Fibroblast of skin of left quadriceps (primary cell): ENCODE results near the gene GCSAM.

ENCODE experiments used
- DNase-seq, 2 experiments: peaks; one replicate each; pipeline ENCODE4 v3.0.0-alpha.2; 2013; ENCODE audit warnings: low read depth in 2 of 2

GCSAM gene

DNA sequence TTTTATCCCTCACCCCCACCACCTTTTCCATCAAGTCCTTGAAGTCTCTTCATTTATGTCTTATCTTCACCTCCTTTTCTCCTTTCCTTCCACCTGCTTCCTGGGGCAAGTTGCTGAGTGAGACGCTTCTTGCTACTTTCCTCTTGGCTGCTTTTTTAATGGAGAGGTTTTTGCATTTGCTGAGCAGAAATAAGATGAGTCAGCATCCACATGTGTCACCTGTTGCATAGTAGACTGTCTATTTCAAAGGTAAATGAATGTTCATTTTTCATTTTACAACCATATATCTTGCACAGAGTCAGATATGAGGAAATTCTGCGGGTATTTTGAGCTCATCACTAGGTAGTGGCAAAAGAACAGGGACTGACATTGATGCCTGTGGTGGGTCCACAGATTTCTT is 28.3 kb downstream of the GCSAM start:
- DNase-seq, result no peak

DNA sequence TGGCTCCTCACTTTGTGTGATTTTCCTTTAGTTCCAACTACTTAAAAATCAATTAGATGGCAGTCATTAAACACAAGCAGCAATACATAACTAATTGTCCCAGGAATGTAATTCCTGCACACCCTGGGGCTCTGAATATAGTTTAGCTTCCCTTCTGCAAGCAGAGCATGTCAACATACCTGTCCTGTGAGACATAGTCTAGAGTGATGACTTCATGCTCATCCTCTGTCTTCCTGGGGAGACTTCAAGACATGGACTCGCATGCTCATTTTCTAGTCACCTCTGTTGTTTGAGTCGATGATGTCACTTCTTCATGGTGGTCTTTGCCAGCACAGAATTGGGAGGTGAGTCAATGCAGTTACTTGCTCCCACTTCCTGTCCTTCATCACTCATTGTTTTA is 31.1 kb downstream of the GCSAM start:
- peak; percentile 56 to 65 for DNase-seq

- DNase-seq, result peak; percentile 95 to 96
Measured at GRCh38 chr3:112097378-112097777, 35.7 kb downstream of the GCSAM start.

DNA sequence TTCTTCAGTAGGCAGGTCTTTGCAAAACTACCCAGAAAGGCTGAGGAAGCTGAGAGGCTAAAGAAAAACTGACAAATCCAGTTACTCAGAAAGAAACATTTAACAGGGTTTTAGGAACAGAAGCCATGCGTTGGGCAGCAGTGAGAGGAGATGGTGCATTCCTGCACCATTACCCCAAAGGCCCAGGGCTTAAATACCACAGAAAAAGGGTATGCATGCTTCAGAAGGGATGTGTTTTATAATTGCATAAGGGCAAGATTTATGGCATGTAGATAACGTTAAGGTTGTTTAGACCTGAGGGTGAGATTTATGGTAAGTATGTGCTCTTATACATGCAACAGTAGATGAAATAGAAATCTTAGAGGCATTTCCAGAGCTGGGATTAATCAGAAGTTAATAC is 36.9 kb downstream of the GCSAM start:
- DNase-seq, result no peak

DNA sequence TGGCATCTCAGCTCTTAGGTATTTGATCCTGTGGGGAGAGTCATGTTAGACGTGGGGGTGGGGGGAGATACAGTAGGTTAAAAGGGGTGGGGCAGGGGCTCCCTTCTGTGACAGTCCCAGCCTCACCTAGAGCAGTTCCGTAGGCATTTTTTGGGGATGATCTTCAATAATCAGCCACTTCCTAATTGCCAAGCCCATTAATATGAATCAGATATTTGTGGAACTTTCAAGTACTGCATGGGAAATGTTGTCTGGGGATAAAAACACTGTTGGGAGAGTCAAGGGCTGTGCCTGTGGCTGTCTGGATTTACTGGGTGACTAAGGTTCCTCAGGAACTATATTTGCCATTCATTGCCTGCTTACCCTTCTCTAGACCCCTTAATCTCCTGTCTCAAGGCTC is 37.3 kb downstream of the GCSAM start:
- DNase-seq, result no peak

GRCh38 chr3:112093180-112093522 is 39.9 kb downstream of the GCSAM start:
- no peak for DNase-seq

DNA sequence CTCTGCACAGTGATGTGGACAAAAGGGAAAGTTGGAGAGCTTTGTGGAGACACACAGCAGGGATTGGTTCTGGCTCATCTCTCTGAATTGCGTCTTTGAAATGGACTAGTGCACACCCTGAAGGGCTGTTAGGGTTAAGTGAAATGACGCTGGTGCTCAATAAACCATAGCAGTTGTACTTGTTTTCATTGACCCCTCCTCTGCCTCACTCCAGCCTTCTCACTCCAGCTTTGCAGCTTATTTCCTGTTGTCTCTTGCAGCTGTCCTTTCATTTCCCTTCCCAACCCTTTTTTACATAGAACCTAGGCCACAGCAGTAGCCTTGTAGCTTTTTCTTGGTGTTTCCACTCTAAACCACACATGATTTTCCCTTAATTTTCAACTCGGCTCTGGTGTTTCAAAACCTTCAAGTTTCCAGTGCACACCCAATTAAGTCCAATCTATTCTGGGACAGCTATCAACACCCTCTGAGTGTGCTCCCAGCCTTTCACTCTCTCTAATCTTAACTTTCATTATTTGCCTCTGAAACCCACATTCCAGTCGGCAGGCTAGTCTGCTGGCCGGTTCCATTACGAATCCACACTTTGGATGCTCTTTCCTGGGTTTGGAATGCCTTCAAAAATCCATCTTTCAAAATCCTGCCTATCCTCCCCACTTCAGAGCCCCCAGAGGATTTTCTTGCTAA is 40.4 kb downstream of the GCSAM start:
- DNase-seq, result no peak

- no peak for DNase-seq
Measured at GRCh38 chr3:112090887-112091586, 42.0 kb downstream of the GCSAM start.

GRCh38 chr3:112089956-112090886 is 42.8 kb downstream of the GCSAM start:
- no peak for DNase-seq

DNA sequence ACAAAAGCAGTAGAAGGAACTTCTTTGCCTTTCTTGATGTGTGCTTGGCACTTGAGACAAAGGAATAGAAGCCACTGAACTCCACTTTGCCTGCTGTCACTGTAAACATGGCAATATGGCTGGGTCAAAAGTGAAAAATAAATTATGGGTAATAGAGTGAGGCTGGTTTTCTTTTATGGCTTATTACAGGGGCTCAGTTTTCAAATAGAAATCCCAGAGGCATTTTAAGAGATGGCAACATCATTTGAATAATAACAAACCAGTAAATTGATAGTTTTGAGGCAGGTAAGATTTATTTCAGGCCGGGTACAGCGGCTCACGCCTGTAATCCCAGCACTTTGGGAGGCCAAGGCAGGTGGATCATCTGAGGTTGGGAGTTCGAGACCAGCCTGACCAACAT is 44.1 kb downstream of the GCSAM start:
- no peak for DNase-seq

- DNase-seq, result no peak
Measured at GRCh38 chr3:112087746-112088145, 45.3 kb downstream of the GCSAM start.

GRCh38 chr3:112086875-112087524 is 46.0 kb downstream of the GCSAM start:
- DNase-seq, result no peak

DNA sequence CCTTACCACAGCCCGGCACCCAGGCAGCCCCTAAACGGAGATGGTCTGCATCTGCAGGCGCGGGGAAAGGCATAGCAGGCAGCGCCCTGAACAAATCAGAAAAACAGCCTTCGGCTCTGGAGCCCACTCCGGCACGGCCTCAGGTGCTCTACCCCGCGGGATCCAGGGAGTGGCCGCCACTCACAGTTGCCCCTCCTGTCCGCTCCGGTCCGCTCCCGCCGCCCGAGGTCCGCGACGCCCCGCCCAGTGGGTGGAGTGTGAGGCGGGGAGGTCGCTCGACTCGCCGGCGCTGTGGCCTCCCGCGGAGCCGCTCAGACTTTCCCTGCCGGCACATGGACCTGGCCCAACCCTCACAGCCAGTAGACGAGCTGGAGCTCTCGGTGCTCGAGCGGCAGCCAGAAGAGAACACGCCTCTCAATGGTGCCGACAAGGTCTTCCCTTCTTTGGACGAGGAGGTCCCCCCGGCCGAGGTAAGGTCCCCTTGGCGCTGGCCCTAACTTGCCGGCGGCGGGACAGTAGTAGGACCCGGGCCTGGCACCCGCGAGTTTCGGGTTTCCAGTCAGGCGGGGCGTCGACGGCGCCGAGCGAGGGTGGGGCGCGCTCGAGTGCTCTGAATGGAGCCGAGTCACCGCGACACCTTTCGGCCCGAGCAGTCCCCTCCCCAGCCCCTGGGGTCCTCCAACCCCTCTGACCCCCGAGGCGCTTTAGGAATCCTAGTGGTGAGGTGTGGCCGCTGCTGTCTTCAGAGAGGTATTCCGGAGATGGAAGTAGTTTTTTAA is 46.8 kb downstream of the GCSAM start, which contains the start of gene C3orf52:
TSS of gene C3orf52 (plus strand) at position 314 of the 779 bp plus-strand sequence. CDS start at position 333, 19 bp downstream.
- no peak for DNase-seq

DNA sequence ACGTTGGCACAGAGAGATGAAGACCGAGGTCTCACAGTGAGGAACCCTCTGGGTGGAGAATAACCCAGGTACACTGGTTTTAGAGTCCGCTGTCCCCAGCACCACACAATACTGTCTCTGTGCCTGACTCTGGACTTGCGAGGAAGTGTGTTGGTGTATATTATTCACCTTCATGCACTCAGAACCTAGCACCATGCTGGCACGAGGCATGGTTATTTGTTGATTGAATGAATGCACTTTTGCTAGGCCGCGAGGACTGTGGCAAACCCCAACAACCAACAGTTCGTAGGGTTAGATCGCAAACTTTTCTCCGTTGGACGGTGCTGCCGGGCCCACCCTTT is 47.3 kb downstream of the GCSAM start:
- no peak for DNase-seq

DNA sequence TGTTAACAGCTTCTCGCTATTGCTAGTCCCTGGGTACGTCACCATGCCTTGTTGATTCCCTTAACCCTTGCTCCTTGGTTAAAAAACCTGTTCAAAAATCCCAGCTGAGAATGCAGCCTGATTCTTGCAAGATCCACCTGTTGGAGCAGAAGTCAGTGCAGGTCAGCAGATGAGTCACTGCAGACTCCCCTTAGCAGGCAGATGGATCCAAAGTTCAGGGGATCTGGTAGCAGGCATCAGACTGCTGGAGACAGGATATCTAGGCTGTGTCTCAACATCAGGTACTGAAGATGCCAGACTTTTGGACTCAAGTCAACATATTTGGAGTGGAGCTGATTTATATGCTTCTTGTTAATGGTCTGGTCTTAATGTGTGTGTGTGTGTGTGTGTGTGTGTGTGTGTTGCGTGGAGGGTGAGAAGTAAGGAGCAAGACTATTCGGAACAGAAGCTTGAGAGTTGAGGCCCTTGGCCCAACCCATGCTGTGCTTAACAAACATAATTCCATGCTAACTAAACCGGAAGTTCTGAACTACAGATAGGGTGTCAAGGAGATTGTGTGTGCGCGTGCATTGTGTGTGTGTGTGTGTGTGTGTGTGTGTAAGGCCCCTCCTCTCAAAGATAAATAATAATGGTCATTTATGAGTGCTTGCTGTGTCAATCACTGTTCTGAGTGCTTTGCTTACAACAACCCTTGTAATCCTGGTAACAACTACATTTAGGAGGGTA is 47.9 kb downstream of the GCSAM start:
- DNase-seq, result no peak

- no peak for DNase-seq
Measured at GRCh38 chr3:112083239-112083638, 49.8 kb downstream of the GCSAM start.

GRCh38 chr3:112078125-112079083 is 54.6 kb downstream of the GCSAM start:
- DNase-seq, result no peak

DNA sequence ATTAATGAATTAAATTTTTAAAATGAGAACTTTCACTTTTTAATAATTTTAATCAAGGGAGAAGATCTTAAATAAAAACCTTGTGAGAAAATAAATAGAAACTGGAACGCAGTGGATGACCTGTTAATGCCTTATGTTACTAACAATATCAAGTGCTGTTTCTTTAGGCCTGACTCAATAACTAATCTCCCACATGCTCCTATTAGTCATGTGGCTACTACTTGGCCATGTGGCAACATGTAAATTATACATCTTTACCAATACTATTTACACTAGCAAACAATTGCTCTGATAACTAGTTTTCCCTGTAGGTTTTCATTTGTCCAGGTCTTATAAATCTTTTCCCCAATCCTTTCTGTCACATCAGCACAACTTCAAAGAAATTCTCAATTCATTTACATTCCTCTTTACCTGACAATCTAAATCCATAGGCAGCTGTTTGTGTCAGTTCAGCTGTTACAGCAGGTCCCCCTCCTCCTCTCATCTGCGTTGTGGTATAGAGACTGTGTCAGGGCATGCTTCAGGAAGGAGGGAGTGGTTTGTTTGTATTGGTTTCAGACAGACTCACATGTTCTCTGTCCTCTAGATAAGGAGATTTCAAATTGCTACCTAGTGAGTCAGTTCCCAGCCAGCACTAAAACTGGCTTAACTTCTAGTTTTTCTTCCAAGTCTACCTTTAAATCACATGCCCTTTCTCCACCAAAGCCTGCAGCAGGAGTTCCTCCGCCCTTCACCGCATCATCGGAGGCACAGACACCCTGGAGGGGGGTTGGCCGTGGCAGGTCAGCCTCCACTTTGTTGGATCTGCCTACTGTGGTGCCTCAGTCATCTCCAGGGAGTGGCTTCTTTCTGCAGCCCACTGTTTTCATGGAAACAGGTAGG is 58.2 kb downstream of the GCSAM start:
- peak; percentile 64 to 67 for DNase-seq
